ENCODE measurements around the gene LRCH1. TPM values are rescaled to one million over a fixed set of nuclear protein-coding genes. Genes with fewer than 3 reads are reported as not detected.

LRCH1 gene
- total RNA-seq, 1 donor from 2014 or later = 13.1 TPM

GRCh38 chr13:46617885-46618284, 64.9 kb downstream of the LRCH1 start:
- Histone ChIP-seq H3K4me1 (peaks cover 98% of the 10 kb centered on the region), H3K36me3 (no peaks in the 10 kb centered on the region), H3K27me3 (ENCODE audit: low read depth) (no peaks in the 10 kb centered on the region), H3K27ac (replicated peaks) (peak overlapping the region; percentile 82), H3K4me3 (no peak overlapping the region), H3K9me3 (replicated peaks) (no peaks in the 10 kb centered on the region)
- intact Hi-C loops (cut with micrococcal nuclease) = no loop called here
- DNase-seq = no peak
- no peak for TF ChIP-seq CTCF (IDR thresholded peaks at IDR 0.05; ENCODE audit: borderline replicate concordance)

GRCh38 chr13:46618694-46619254, 65.8 kb downstream of the LRCH1 start:
- TF ChIP-seq CTCF (IDR thresholded peaks at IDR 0.05; ENCODE audit: borderline replicate concordance) = no peak
- intact Hi-C loops (cut with micrococcal nuclease) = no loop called here
- Histone ChIP-seq H3K9me3 (replicated peaks) (no peaks in the 10 kb centered on the region), H3K4me3 (no peak overlapping the region), H3K4me1 (peaks cover 100% of the 10 kb centered on the region), H3K36me3 (no peaks in the 10 kb centered on the region), H3K27ac (replicated peaks) (peak overlapping the region; percentile 82), H3K27me3 (ENCODE audit: low read depth) (no peaks in the 10 kb centered on the region)
- DNase-seq = no peak

GRCh38 chr13:46620029-46620428, 67.1 kb downstream of the LRCH1 start:
- no peak for DNase-seq
- no peak overlapping the region for H3K4me3 ChIP-seq
- H3K27me3 ChIP-seq (ENCODE audit: low read depth) = no peaks in the 10 kb centered on the region
- peaks cover 100% of the 10 kb centered on the region for H3K4me1 ChIP-seq
- H3K9me3 ChIP-seq (replicated peaks) = no peaks in the 10 kb centered on the region
- peak overlapping the region; percentile 6 for H3K27ac ChIP-seq (replicated peaks)
- no peaks in the 10 kb centered on the region for H3K36me3 ChIP-seq
- TF ChIP-seq CTCF (IDR thresholded peaks at IDR 0.05; ENCODE audit: borderline replicate concordance) = no peak
- intact Hi-C loops (cut with micrococcal nuclease) = no loop called here

GRCh38 chr13:46620471-46620870, 67.5 kb downstream of the LRCH1 start:
- intact Hi-C loops (cut with micrococcal nuclease) = no loop called here
- no peak for TF ChIP-seq CTCF (IDR thresholded peaks at IDR 0.05; ENCODE audit: borderline replicate concordance)
- Histone ChIP-seq H3K9me3 (replicated peaks) (no peaks in the 10 kb centered on the region), H3K36me3 (no peaks in the 10 kb centered on the region), H3K27ac (replicated peaks) (peak overlapping the region; percentile 6), H3K27me3 (ENCODE audit: low read depth) (no peaks in the 10 kb centered on the region), H3K4me1 (peaks cover 100% of the 10 kb centered on the region), H3K4me3 (no peak overlapping the region)
- no peak for DNase-seq

GRCh38 chr13:46621133-46621532, 68.2 kb downstream of the LRCH1 start:
- Histone ChIP-seq H3K9me3 (replicated peaks) (no peaks in the 10 kb centered on the region), H3K36me3 (no peaks in the 10 kb centered on the region), H3K27ac (replicated peaks) (no peak overlapping the region), H3K4me3 (no peak overlapping the region), H3K4me1 (peaks cover 100% of the 10 kb centered on the region), H3K27me3 (ENCODE audit: low read depth) (no peaks in the 10 kb centered on the region)
- DNase-seq = no peak
- intact Hi-C loops (cut with micrococcal nuclease) = no loop called here
- no peak for TF ChIP-seq CTCF (IDR thresholded peaks at IDR 0.05; ENCODE audit: borderline replicate concordance)

Measured in left ventricle myocardium inferior (tissue), 1 donor.